Adipose tissue (tissue), 3 donors: ENCODE measurements around the gene GUK1. TPM values are rescaled to one million over a fixed set of nuclear protein-coding genes. Genes with fewer than 3 reads are reported as not detected.
A peak's percentile ranks its signal among the peaks of the same experiment; 100 is the strongest.

Source experiments
- H3K27ac ChIP-seq: one replicate; pipeline ENCODE4 v1.5.1; 2013; ENCODE audit warnings: low read depth, low read length
- WGBS, 3 donors: extraction: QIAGEN DNeasy Blood & Tissue Kit; methylation state at CpG; one replicate each; pipeline ENCODE4 v1.1.7; 2013; 5-methylcytosine and 5-hydroxymethylcytosine counted together
- polyA plus RNA-seq, 3 donors: library from polyadenylated mRNA; stranded (reverse); fragments of 200-250 nt; gene quantifications; one replicate each; pipeline ENCODE4 v1.2.3, GENCODE V29; 2013
- donor health status: healthy with polysubstance abuse.
- donor health status: Bipolar disorder and iron deficiency.
- donor health status: healthy.

The GUK1 gene
- polyA plus RNA-seq, 3 donors, result 266 to 552 (median 517) TPM

- H3K27ac ChIP-seq, result no peak overlapping the region
- 81 to 83% (median 82%) methylated on average over 16 of the region's 16 CpGs for WGBS, 3 donors
Measured at GRCh38 chr1:228155596-228156514, 15.8 kb downstream of the GUK1 start.

- H3K27ac ChIP-seq, result no peak overlapping the region
Measured at GRCh38 chr1:228156515-228156881, 16.4 kb downstream of the GUK1 start.

GRCh38 chr1:228156941-228157728 is 17.1 kb downstream of the GUK1 start:
- 56 to 83% (median 60%) methylated on average over 24 of the region's 24 CpGs for WGBS, 3 donors
- no peak overlapping the region for H3K27ac ChIP-seq

More at GRCh38 chr1:228156515-228156881, 16.4 kb downstream of the GUK1 start:
- WGBS, 3 donors, result 48 to 62% (median 55%) methylated on average over 7 to 9 of the region's 9 CpGs

- WGBS, 3 donors, result 65 to 78% (median 76%) methylated on average over 32 to 43 of the region's 43 CpGs
- H3K27ac ChIP-seq, result no peak overlapping the region
Measured at GRCh38 chr1:228157729-228158126, 17.6 kb downstream of the GUK1 start.

- H3K27ac ChIP-seq, result no peak overlapping the region
- WGBS, 3 donors, result 35 to 75% (median 73%) methylated on average over 69 to 98 of the region's 98 CpGs
Measured at GRCh38 chr1:228158151-228159007, 18.3 kb downstream of the GUK1 start.

- WGBS, 3 donors, result 81 to 92% (median 90%) methylated on average over 11 to 14 of the region's 14 CpGs
- no peak overlapping the region for H3K27ac ChIP-seq
Measured at GRCh38 chr1:228159008-228159665, 19.1 kb downstream of the GUK1 start.

GRCh38 chr1:228160201-228160761 is 20.2 kb downstream of the GUK1 start:
- 69 to 84% (median 80%) methylated on average over 15 of the region's 15 CpGs for WGBS, 3 donors
- H3K27ac ChIP-seq, result no peak overlapping the region

- no peak overlapping the region for H3K27ac ChIP-seq
- WGBS, 3 donors, result 36 to 39% (median 36%) methylated on average over 6 to 7 of the region's 7 CpGs
Measured at GRCh38 chr1:228161362-228161761, 21.3 kb downstream of the GUK1 start.

- H3K27ac ChIP-seq, result no peak overlapping the region
- 73 to 81% (median 79%) methylated on average over 9 of the region's 9 CpGs for WGBS, 3 donors
Measured at GRCh38 chr1:228161866-228162265, 21.8 kb downstream of the GUK1 start.

- no peak overlapping the region for H3K27ac ChIP-seq
- WGBS, 3 donors, result 22 to 24% (median 22%) methylated on average over 14 of the region's 14 CpGs
Measured at GRCh38 chr1:228162286-228163006, 22.4 kb downstream of the GUK1 start.

- H3K27ac ChIP-seq, result peak overlapping the region; percentile 51
- WGBS, 3 donors, result 28 to 56% (median 34%) methylated on average over 30 of the region's 30 CpGs
Measured at GRCh38 chr1:228163007-228163753, 23.1 kb downstream of the GUK1 start.

- WGBS, 3 donors, result 89 to 92% (median 90%) methylated on average over 10 of the region's 10 CpGs
- H3K27ac ChIP-seq, result no peak overlapping the region
Measured at GRCh38 chr1:228163776-228164519, 23.9 kb downstream of the GUK1 start.

GRCh38 chr1:228164561-228165371 is 24.7 kb downstream of the GUK1 start:
- no peak overlapping the region for H3K27ac ChIP-seq
- WGBS, 3 donors, result 43 to 52% (median 45%) methylated on average over 20 of the region's 20 CpGs

- WGBS, 3 donors, result 0% methylated on average over 75 to 93 of the region's 93 CpGs
- H3K27ac ChIP-seq, result peak within 1 kb of the TSS; percentile 73
Measured at GRCh38 chr1:228165372-228166169, 25.5 kb downstream of the GUK1 start, which contains the start of gene IBA57. Gene IBA57 (plus strand): TSS chr1:228165804. CDS start chr1:228165817, 13 bp downstream.
